IPS-11a (cell line): ENCODE data around the gene AKR1C3.
"Not testable (repeated sequence)": the region's sequence is repeated elsewhere in the genome, so short reads cannot be mapped to it uniquely, and the experiment has no call there.

Experiments used
- H3K4me3 ChIP-seq: one replicate; pipeline ENCODE4 v1.5.1; 2013; ENCODE audit warnings: low read depth, low read length, control low read depth

The AKR1C3 gene

DNA sequence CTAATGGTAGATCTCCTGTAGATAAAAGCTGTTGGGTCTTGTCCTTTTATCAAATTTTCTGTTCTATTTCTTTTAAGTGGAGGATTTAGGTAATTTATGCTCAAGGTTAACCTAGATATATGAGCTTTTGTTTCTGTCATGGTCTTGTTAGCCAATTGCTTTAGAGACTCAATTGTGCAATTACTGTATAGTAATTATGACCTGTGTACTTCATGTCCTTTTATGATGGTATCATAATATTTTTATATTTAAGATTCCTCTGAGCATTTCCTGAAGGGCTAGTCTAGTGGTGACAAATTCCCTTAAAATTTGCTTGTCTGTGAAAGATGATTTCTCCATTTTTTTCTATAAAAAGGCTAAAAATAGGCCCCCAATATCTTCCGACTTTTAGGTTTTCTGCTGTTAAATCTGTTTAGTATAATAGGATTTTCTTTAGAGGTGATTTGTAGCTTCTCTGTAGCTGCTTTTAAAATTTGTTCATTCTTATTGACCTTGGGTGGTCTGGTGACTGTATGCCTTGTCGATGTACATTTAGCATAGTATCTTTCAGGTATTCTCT lies 5.4 kb upstream of the AKR1C3 start:
- H3K4me3 ChIP-seq = no peak overlapping the region

DNA sequence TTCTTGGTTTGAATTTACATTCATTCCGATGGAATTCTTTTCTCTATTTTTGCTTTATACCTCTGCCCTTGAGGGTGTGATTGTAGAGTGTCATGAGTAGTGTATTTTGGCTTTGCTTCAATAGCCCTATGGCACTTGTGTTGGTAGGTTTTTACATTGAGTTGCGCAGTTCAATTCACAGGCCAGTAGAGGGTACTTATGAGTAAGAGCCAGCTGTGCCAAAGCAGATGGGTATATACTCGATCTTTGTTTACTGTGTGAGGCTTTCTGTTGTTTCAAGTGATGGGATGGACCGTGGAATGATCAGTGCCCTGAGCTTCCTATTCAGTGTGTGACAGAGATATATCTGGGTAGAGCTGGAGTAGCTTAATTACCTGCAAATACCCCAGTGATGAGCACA lies 4.3 kb upstream of the AKR1C3 start:
- no peak overlapping the region for H3K4me3 ChIP-seq

DNA sequence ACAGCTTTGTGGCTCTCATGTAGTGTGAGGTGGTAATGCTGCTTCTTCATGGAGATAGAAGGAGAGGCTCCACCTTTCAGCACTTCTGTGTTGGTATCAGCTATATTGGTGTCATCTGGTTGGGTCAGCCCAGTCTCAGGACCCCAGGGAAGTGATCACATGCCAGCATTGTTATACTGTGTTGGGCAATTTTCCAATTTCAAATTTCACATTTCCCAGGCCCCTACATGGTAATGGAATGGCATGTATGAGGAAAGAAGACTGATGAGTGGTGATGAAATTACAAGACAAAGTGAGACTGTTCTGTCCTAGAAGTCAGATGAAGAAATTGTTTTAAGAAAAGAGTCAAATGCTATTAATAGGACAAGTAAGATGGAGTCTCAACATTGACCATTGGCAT lies 3.7 kb upstream of the AKR1C3 start:
- no peak overlapping the region for H3K4me3 ChIP-seq

DNA sequence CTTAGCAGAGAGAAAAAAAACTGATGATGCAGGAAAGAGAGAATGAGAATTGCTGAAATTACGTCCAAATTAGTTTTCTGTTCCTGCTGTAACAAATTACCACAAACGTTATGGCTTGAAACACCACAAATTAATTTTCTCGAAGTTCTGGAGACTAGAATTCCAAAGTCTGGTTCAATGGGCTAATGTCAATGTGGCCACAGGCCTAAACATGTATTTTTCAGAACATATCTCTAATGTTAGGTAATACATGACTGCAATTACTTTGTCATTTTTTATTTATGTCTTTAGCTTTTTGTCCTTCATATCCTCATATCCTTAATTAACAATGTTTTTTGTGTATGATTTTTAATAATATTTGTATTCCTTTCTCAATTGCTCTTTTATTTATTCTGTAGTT lies 3.0 kb upstream of the AKR1C3 start:
- H3K4me3 ChIP-seq = no peak overlapping the region

DNA sequence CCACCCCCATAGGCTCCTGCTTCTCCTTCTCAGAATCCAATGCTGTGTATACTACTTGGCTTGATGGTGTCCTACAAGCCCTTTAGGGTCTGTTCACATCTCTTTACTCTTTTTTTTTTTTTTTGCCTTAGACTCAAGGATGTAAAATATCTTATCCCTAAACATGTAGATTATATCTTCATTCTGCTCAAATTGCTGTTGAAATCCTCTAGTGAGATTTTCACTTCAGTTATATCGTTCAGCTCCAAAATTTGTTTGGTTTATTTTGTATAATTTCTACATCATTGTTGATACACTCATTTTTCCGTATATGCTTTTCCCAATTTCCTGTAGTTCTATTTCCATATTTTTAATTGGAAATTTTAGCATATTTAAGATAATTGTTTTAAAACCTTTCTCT lies 1.8 kb upstream of the AKR1C3 start:
- no peak overlapping the region for H3K4me3 ChIP-seq

DNA sequence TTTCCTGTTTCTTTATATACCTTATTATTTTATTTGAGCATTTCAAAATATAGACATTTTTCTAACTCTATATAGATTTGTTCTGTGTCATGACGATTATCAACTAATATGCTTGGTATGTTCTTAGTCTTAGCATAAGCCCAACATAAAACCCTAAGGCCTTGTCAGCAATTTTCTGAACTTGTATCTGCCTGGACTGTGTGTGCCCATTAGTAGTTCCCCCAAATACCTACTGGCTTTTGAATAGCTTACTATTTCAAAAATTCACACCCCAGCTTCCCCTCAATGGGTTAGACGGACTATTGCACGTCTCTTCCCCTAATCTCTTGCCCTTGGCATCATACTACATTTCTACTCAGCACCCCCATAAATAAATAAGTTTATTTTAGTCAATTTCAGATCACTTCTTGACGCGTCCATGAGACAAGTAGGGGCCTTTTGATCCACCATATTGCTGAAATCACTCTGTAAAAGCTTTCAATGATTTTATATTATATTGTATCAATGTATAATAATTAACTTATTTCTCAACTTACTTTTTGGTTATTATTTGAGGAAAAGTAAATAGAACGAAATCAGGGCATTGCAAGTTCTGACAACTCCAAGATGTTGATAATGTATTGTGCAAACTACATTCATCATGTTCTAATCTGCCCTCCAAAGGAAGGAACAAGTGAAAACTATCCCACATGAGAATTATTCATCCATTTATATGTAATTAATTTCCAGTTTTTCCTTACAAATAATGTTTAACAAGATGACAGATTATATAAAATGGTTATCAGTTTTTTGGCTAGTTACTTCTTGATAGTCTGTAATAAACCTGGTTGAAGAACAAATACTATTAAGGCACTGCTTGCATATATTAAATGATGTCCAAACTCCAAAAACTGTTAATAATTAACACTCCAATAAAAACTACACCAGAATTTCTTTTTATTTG lies 1.1 kb upstream of the AKR1C3 start:
- no peak overlapping the region for H3K4me3 ChIP-seq

DNA sequence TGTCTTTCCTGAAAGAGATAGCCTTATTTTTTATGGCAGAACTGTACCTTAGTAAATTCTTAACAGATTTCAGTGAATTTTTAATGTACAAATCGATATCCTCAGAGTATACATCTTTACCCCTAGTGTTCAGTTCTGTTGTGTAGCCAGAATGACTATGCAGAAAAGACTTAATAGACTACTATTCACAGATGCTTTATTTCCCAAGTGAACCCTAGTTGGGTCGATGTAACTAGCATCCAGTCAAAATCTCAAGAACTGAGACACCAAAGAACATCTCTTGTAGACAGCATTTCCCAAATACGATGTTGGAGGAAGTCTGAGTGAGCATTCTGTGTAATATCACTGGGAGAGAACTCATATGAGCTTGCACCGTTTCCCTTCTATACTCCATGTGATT lies 1.5 kb downstream of the AKR1C3 start:
- H3K4me3 ChIP-seq = no peak overlapping the region

DNA sequence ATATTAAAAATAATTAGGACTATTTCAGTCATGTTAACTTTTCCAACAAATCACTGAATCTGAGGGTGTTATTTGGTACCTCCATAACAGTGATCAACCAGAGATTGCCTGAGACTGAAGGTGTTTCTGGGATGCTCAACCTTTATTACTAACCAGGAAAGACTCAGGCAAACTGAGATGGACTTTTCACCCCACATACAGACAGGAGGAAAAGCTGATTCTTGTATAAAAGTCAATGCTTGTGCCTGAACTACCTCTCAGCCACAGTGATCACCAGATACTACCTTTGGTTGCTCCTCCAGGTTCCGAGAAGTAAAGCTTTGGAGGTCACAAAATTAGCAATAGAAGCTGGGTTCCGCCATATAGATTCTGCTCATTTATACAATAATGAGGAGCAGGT lies 1.9 kb downstream of the AKR1C3 start:
- H3K4me3 ChIP-seq = no peak overlapping the region

DNA sequence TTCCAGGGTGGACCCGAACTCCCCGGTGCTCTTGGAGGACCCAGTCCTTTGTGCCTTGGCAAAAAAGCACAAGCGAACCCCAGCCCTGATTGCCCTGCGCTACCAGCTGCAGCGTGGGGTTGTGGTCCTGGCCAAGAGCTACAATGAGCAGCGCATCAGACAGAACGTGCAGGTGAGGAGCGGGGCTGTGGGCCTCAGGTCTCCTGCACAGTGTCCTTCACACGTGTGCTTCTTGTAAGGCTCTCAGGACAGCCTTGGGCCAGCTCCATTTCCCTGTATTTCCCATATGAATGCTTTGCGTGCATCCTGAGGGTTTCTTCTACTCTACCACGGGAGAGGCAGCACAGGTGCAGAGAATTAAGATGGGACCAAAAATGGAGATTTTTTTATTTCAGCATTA lies 8.3 kb downstream of the AKR1C3 start:
- not testable (repeated sequence) for H3K4me3 ChIP-seq

DNA sequence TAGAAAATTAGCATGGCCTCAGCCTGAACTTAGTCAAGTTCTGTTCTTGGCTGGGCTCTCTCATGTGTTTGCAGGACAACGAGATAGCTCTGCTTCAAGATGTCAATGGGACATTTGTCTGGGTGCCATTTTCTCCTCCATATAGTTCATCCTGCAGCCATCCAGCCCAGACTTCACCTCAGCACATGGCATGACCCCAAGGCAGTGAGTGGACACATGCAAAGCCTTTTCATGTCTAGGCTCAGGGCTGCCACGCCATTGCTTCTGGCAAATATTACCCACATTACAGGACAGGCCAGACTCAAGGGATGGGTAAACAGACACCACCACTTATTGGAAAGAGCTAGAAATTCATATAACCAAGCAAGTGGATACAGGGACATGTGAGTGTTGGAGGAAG lies 9.3 kb downstream of the AKR1C3 start:
- no peak overlapping the region for H3K4me3 ChIP-seq

DNA sequence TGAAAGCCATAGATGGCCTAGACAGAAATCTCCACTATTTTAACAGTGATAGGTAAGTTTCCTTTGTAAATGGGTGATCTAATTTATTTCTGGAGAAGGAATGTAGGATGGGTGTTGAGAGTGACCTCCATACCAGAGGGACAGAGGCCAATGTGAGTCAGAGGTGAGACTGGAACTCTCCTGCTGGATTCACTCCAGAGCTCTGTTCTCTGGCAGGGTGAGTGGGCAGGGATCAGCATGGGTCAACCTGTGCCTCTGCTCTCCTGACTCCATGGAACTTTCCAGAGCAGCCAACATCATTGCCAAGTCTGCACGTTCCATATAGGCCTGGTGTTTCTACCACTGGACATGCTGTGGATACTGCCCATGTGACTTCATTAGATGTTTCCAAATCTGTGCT lies 11.4 kb downstream of the AKR1C3 start:
- no peak overlapping the region for H3K4me3 ChIP-seq

DNA sequence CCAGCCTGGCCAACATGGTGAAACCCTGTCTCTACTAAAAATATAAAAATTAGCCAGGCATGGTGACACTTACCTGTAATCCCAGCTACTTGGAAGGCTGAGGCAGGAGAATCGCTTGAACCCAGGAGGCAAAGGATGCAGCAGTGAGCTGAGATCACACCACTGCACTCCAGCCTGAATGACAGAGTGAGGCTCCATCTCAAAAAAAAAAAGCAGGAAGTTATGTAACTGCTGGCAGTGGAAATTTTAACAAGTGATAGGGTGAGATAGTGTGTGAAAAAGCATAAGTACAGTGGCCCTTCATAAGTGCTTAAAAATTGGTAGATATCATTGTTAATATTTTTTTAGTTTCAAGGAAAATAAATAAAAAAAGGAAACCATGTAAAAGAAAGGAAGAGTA lies 12.3 kb downstream of the AKR1C3 start:
- H3K4me3 ChIP-seq = no peak overlapping the region

DNA sequence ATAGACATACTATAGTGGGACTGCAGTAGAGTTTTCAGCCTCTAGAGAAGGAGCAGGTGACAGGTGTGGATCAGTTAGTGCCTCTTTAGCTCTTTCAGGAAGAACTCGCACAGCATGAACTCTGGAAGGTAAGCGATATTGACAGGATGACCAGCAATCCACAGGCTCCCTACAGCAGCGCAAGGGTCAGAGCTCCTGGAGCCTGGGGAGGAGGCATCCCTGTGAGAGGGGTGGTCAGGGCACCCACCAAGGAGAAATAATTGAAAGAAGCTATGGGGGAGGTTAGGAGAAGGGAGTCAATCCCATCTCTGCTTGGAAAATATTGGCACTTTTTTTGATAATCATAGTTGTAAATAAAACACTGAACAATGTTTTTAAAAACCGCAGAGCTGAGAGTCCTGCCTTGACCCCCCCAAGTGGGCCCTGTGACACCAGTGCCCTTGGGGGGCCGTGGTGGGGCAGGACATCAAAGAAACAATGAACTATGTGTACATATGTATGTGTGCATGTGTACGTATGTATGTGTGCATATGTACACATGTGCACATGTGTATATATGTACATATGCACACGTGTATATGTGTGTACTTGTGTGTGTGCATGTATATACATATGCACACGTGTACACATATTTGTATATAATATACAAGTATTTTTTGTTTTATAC lies 13.8 kb downstream of the AKR1C3 start:
- H3K4me3 ChIP-seq = no peak overlapping the region

DNA sequence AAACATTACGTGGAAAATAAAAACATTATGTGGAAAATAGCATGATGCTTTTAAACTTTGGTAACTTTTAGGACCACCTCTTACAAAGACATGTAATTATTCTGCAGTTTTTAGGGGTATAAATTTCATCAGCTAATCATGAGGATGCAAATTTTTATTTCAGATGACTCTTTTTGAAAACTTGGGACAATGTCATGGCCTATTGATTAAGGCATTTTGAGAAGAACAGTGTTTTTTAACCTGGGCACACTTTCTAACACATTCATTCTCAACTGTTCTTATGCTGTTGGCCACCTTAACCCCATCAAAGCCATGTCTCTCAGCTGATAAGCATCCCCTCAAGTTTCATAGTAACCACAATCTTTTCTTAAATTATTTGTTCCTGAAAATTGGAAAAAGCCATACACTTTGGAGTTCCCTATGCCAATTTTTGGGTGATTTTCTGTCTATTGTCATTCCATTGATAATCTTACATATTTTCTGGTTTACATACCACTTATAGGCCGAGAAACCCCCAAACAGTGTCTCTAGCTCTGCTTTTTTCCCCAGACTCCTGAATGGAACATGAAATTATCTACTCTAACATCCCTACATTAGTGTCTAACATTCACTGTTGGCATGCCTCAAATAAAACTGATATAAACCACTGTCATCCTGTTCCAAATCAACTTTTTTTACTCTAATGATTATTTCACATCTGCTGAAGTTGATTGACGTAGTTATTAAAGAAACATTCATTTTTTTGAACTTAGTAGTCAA lies 14.6 kb downstream of the AKR1C3 start:
- no peak overlapping the region for H3K4me3 ChIP-seq

DNA sequence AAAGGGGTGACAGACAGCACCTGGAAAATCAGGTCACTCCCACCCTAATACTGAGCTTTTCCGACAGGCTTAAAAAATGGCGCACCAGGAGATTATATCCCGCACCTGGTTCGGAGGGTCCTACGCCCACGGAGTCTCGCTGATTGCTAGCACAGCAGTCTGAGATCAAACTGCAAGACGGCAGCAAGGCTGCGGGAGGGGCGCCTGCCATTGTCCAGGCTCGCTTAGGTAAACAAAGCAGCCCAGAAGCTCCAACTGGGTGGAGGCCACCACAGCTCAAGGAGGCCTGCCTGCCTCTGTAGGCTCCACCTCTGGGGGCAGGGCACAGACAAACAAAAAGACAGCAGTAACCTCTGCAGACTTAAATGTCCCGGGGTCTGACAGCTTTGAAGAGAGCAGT lies 15.6 kb downstream of the AKR1C3 start:
- H3K4me3 ChIP-seq = not testable (repeated sequence)

DNA sequence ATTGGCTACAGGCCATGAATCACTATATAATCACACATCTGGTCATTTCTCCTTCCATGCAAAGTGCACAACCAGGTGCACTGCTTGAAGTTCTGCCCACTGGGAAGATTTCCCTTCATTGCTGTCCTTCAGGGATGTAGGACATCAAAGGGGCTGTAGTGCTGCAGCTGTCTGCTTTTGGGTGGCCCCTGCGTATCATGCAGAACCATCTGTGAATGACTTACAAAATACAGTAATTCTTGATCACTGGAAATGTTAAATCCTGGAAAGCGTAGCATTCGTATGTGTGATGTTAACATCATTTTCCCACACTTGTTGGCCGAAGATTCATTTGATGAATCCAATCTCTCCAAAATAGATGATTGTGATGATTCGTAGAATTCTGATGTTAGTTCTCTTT lies 22.4 kb downstream of the AKR1C3 start:
- no peak overlapping the region for H3K4me3 ChIP-seq

DNA sequence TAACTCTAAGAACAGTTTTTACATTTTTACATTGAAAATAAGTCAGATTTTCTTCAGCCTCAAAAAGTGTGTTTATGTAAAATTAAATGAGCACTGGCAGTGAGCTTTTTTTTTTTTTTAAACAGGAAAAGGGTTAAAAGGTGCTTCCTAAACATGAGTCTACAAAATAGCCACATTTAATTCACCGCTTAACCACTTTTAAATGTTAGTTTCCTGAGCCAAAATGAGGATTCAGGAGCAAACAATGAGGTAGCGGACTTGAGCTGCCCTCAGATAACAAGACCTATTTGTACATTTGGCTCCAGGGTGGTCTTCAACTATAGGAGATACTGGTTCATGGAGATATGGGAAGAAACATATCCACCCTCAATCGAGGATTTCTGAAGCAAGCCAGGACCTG lies 22.8 kb downstream of the AKR1C3 start:
- no peak overlapping the region for H3K4me3 ChIP-seq

DNA sequence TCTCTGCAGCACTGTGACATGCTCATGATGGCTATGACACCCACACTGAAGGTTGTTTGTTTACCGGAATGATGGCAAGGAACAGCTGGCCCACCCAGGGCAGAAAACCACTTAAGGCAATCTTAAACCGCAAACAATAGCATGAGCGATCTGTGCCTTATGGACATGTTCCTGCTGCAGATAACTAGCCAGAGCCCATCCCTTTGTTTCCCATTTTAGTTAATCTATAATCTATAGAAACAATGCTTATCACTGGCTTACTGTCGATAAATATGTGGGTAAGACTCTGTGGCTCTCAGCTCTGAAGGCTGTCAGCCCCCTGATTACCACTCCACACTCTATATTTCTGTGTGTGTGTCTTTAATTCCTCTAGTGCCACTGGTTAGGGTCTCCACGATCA lies 25.8 kb downstream of the AKR1C3 start:
- not testable (repeated sequence) for H3K4me3 ChIP-seq

DNA sequence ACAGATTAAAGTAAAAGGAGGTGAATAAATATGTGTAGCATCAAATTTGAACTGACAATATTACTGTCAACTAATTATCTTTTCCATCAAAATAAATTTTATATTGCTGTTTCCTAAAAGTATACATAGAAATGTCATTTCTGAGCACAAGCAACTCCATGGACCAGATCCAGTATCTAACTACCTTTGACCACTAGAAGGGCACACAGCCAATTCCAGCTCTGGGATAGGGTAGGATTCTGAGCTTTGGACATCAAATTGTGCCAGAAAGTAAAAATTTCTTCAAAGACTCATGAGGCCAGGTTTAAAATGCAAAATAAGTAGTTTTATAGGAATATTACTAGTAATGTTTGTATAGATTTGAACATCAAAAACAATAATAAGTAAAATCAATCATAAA lies 29.7 kb downstream of the AKR1C3 start:
- H3K4me3 ChIP-seq = no peak overlapping the region

DNA sequence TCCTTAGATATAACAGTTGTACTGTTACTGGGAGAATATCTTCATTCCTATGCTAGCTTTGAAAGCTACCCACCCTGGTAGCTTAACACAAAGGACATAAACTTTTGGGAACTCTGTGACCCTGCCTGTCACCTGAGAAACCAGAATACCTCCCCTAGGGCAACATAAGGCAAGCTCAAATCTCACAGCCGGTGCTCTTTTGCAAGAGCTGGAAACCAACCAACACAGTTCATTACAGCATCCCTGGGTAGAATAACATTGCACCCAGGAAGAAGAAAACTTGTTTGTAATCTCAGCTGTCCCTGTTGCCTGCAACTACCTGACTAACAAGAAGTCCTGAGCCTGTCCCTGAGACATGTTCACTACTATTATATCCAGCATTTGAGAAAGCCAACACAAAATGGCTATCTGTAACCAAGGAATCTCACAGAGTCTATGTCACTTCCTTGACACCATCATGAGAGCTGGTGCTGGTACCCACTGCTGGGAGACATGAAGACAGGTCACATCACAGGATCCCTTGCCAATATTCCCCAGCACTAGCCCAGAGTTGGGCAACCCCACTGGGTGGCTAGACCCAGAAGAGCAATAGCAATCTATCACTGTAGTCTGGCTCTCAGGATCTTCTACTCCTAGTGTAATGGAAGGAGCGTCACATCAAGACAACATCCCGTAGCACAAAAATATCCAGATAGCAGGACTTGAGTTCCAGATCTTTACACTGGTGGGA lies 31.3 kb downstream of the AKR1C3 start:
- H3K4me3 ChIP-seq = no peak overlapping the region

DNA sequence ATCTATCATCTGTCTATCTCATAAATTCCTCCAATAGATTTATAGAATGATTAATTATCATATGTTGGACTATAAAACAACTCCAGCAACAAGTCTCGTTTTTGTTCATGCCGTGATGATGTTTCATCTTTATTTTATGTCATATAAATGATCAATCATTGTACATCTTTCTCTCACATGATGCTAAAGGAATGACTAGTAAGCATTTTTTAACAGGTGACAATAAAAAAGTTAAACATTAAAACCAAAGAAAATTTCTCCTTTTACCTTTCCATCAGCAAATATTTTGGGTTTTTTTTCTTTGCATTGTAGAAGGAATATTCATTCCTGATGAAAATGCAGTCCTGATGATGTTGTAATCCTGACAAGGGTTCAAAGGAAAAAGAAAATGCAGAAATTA lies 41.4 kb downstream of the AKR1C3 start:
- no peak overlapping the region for H3K4me3 ChIP-seq
